GM19193 (cell line): Measurements from ENCODE around the gene NMD3.

ENCODE experiments used
- POLR2A ChIP-seq: IDR thresholded peaks from 4 replicates; pipeline ENCODE4 v1.6.1; 2011; ENCODE audit not compliant: insufficient read depth, insufficient read length; ENCODE audit errors: extremely low read depth

Gene NMD3

DNA sequence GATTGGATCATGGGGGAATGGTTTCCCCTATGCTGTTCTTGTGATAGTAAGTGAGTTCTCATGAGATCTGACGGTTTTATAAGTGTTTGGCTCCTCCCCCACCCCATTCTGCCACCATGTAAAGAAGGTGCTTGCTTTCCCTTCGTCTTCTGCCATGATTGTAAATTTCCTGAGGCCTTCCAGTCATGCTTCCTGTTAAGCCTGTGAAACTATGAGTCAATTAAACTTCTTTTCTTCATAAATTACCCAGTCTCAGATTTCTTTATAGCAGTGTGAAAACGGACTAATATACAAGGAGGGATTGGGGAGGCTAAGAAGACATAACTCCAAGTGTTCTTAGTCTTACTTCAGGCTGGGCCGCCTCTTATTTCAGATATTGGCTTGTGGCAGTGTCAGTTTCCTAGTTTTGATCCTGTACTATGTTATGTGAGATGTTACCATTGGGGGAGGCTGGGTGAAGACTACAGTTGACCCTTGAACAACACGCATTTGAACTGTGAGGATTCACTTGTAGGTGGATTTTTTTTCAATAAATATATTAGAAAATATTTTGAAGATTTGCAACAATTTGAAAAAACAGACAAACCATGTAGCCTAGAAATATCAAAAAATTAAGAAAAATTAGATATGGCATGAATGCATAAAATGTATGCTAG lies 44.9 kb downstream of the NMD3 start:
- TF ChIP-seq POLR2A, result no peak

DNA sequence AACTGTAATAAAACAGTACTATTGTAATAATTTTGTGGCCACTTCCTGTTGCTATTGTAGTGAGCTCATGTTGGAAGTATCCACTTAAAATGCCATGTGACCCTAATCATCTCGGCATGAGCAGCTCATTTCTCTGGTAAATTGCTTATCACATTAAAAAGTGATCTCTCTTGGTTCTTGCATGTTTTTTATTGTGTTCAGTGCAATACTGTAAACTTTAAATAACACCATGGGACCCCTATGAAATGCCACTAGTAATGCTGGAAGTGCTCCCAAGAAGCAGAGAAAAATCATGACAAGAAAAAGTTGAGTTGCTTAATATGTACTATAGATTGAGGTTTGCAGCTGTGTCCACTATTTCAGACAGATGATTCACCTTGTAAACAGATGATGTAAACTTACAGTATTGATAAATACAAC lies 45.6 kb downstream of the NMD3 start:
- no peak for TF ChIP-seq POLR2A

DNA sequence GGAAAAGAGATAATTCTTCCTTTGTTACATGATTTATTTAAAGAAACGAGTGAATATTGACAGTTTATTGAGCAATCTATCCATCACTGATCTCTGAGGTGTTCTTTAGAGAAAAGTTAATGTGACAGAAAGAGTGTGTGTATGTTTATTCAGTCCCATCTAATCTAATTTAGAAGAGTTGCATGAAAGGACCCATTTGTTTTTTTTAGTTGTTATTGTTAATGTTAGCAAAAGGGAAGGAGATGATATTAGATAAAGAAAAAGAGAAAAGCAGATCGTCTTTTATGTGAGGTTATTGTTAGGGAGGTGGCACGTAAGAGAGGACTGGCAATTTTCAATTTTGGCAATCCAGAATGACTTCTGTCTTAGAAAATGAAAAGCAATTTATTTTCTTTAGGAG lies 46.5 kb downstream of the NMD3 start:
- TF ChIP-seq POLR2A, result no peak

DNA sequence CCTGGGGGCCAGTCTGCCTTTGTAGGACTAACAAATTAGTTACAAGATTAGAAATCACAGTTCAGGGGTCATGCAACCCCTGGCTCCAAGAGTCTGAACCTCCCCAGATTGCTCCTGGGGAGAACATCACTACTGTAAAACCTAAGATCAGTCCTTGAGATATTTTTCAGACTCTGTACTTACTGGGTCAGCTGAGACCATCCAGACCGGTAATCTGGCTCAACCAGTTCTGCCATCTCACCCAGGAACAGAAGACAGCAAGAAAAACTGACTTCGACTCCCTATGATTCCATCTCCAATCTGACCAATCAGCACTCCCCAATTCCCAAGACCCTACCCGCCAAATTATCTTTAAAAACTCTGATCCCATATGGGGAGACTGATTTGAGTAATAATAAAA lies 47.5 kb downstream of the NMD3 start:
- no peak for TF ChIP-seq POLR2A

DNA sequence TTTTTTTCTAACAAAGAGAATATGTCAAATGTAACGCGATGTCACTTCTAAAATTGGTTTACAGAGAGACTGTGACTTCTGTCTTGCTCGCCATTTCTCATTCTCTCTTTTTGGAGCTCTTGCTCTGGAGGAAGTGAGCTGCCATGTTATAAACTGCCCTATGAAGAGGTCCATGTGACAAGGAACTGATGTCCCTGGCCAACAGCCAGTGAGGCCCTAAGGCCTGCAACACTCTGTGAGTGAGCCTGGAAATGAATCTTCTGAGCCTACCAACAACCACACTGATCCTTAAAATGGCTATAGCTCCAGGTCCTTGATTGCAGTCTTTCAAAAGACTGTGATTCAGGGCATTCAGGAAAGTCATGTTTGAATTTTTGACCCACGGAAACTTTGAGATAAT lies 49.9 kb downstream of the NMD3 start:
- TF ChIP-seq POLR2A, result no peak

DNA sequence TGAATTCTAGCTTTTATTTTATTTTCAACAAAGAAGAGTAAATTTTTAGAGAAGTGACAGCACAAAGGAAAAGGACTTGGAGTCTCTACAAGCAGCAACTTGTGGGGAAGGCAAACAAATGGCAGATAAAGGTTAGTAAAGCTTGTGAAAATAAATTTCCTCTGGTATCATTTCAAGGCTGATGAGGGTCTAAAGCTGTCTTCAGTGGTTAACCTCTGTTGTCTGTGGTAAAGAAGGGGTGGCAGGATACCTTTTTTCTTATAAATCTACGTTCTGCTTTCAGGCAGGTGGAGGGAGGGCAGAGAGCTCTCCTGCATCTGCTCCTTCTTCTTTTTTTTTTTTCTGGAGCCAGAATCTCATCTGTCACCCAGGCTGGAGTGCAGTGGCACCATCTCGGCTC lies 50.5 kb downstream of the NMD3 start:
- TF ChIP-seq POLR2A, result no peak

DNA sequence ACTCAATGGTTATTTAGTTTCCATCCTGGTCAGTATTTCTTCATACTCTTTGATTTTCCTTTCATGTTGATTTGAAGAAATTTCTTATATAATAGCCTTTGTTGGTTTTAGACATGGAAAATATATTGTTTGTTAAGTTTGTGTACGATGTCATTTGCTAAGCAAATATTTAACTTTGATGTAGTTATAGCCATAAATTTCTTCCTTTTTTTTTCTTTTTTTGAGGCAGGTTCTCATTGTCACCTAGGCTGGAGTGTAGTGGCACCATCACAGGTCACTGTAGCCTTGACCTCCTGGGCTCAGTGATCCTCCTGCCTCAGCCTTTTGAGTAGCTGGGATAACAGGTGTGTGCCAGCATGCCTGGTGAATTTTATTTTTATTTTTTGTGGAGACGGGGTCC lies 51.4 kb downstream of the NMD3 start:
- no peak for TF ChIP-seq POLR2A

DNA sequence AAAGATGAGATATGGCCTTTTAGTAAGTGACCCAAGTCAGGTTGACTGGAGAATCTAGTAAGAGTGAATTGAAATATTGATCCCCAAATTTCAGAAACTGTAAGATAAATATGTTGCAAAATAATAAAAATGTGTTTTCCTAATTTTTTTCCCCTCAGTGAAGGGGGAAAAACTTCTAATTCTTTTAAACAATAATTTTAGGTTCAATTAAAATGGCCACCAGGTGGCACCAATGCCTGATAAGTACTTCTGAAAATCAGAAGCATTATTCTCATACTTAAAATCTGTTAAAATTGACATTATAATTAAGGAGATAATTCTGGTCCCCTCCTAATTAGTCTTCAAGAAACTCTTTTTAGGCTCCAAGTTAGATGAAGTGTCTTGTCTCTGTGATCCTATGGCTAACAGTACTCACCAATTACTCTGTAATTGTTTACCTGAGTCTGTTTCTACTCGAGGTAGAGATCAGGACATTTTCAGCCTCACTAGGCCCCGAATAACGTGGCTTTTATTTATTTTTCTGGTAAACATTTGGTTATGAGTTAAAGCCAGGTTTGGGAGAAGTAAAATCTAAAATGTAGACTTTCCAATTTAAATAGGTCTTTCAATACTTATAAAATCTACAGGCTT lies 52.6 kb downstream of the NMD3 start:
- TF ChIP-seq POLR2A, result no peak

DNA sequence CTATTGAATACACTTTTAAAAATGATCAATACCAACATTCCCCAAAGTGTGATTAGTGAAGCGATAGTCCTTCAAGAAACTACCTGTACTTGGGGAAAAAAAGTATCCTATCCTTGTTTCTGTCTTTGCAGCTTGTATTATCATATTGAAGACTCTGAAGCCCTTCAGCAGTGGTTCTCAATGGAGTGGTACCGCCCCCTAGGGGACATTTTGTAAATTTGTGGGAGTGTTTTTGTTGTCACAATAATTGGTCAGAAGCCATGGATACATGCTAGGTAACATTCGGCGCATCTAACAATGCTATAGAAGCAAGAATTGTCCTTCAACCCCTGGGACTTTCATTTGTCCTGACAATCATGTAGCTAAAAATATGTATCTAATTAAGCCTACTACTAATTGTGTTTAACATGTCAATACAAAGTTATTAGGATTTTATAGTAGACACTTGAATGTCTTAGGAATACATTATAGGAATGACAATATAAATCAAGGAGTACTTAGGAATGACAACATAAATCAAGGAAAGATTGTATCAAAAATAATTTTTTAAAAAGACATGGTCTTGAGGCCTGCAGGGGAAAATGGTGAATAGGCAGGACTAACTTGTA lies 53.7 kb downstream of the NMD3 start:
- no peak for TF ChIP-seq POLR2A

DNA sequence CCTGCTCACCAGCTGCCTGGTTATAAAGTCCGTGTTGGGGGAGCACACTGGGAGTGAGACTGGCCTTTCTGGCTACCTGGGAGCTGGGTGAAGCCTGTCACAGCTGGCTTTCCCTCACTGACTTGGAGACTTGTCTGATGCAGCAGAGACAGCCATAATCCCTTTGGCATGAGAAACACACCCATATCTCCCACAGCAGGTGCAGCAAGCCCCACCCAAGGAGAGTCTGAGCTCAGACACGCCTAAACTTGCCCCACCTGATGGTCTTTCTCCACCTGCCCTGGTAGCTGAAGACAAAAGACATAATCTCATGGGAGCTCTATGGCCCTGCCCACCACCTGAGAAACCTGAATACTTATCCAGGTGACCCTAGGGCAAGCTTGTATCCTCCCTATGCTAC lies 54.8 kb downstream of the NMD3 start:
- no peak for TF ChIP-seq POLR2A

DNA sequence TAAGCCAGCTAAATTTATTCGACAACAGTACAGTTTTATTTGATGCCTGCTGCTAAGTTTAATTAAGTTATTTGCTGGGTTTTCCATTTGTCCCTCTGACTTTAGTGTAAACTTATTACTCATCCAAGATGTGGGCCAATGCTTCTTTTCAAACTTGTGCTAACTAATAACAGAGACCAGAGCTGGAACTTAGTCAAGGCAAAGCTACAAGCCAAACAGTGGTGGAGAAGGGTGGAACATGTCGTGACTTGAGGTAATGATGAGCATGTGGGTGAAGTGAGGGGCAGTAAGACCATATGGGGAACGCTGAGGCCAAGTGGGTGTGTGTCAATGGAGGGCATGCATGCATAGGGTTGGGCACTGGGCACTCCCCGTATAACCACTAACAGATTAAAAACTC lies 63.9 kb downstream of the NMD3 start:
- TF ChIP-seq POLR2A, result no peak

DNA sequence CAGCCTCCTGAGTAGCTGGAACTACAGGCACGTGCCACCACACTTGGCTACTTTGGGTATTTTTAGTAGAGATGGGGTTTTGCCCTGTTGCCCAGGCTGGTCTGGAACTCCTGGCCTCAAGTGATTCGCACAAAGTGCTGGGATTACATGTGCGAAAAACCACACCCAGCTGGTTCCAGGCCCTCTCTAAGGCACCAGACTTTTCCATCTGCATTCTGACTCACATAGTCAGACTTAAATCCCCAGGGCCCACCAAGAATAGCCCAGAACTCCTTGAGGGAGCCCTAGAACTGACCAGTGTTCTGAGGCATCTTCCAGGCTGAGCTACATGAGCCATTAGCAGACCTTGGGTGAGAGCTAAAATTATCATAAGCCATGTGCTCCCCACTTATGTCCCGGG lies 68.1 kb downstream of the NMD3 start:
- TF ChIP-seq POLR2A, result no peak

DNA sequence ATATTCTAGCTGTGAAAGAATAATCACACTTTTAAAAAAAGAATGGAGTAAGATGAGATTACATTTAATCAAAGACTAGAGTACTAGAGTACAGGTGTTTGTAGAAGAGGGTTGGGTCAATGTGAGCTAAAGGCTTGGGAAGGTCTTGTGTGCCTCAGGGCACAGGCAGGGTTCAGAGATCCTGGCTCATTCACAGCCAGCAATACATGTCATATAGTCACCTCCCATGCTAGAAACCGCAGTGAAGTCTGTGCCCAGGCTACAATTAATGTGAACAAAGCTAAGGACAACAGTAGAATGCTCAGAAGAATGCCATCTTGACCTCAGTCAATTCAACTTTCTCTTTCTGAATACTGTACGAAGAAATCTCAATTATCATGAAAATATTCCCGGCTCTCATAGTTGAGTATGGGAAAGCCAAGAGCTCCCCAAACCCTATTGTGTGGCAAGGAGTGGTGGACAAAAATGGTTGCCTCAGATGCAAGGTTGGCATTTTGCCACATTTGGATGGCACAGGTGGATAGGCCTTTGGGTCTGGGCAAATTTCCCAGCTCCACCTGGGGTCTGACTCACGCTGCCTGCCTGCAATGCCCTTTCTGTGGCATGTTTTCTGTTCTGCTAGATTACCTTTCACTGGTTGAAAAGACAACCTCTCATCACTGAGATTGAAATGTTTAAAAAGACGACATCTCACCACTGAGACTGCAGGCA lies 70.2 kb downstream of the NMD3 start:
- no peak for TF ChIP-seq POLR2A

DNA sequence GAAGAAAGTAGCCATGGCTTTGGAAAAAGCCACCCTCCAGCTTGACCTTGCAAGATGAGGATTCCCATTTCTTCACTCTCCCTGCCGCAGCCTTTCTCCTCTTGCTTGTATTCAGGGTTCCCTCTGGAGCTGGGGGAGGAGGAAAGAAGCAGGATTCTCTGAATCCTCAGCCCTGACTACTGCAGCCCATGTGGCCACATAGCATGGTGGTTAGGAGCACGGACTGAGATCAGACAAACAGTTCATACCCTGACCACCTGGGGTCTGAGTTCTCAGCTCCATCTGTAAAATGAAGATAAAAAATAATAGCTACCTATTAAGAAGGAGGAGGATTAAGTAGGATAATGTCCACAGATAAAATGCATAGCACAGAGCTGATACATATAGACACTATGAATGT lies 72.3 kb downstream of the NMD3 start:
- TF ChIP-seq POLR2A, result no peak

DNA sequence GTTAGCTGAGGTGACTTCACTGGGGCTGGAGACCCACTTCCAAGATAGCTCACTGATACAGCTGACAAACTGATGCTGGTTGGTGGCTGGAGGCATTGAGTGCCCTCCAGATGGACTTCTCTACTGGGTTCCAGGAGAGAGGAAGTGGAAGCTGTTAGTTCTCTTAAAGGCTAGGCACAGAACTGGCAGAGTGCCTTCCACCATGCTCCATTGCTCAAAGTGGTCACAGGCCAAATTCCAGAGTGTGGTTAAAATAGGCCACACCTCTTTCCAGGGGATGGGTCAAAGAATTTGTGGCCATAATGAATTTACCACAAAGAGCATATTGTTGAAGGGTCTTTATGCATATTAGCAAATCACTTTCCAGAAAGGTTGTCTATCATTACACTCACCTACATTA lies 74.2 kb downstream of the NMD3 start:
- TF ChIP-seq POLR2A, result no peak

DNA sequence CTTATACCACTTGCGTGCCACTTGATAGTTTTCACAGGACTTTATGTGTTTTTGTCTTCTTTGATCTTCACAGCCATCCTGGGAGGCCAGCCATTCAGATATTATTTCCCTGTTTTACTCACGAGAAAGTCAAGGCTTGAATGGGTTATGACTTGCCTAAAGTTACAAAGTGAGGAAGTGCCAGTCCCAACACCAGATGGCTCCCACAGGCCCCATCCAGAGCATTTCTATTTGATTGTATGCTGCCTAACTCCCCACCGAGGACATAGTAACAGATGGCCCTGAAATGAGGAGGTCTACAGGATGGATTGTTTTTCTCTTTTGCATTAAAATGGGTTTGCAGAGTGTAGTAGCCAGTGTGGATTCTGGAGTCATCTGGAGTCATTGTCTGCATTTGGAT lies 75.7 kb downstream of the NMD3 start:
- TF ChIP-seq POLR2A, result no peak
